NCI-H1092 (cell line): ENCODE data around the gene UGT1A7.

Experiments used
- DNase-seq: peaks from one replicate; lab custom pipeline; 2025; lab: John Stamatoyannopoulos, UW

UGT1A7 gene

DNA sequence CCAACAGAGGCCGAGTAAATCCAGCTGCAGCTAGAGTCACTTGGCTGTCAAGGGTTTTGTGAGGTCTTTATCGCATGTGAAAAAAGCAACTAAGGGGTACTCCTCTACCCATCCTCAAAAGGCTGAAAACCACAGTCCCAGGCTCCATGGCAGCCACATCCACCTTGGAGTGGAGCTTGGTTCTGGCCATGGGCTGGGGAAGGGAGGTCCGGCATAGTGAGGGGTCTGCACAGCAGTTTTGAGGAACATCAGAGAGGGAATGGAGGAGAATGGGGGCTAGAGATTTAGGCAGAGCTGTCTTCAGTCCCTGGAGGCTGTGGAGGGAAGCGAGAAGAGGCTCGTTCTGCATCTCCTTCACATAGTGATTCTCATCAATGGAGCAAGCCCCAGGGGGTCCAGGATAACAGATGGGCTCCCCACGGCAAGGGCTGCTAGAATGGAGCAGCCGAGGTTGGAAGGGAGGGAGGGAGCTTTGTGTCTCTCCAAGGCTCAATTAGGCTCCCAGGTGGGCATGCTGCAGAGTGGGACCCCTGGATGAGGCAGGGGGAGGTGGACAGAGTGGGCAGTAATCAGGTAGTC lies 117.5 kb downstream of the UGT1A7 start:
- no peak for DNase-seq

DNA sequence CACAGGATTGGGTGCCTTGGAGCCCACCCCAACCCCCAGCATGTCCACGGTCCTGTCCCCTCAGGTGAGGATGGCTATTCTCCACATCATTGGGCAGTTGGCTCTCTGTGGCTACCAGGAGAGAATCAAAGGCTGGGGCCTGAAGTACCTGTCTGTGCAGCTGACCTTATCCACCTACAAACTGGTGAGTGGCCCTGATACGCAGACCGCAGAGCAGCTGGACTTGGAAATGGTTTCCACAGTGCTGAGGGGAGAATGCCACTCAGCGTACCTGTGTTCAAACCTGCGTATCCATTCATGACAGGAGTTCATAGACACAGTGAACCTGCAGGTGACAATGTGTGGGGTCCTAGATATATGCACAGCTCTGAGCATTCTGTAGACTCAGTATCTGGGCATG lies 118.0 kb downstream of the UGT1A7 start:
- no peak for DNase-seq

DNA sequence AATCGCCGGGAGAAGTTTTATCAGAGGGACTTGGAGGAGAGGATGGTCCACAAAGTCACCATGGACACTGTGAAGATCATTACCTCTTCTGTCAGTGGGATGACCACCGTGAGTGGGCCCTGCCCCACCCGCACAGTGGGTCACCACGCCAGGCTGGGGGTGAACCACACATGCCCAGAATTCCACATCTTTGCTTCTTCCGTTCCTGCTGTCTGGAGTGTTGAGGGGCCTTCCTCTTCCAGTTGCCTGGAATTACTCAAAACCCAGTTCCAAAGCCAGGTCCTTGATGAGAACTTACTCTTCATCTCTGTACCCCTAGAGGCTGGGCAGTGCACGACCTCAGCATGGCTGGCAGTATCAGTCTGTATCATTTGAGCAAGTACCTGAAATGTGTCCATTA lies 118.5 kb downstream of the UGT1A7 start:
- no peak for DNase-seq

DNA sequence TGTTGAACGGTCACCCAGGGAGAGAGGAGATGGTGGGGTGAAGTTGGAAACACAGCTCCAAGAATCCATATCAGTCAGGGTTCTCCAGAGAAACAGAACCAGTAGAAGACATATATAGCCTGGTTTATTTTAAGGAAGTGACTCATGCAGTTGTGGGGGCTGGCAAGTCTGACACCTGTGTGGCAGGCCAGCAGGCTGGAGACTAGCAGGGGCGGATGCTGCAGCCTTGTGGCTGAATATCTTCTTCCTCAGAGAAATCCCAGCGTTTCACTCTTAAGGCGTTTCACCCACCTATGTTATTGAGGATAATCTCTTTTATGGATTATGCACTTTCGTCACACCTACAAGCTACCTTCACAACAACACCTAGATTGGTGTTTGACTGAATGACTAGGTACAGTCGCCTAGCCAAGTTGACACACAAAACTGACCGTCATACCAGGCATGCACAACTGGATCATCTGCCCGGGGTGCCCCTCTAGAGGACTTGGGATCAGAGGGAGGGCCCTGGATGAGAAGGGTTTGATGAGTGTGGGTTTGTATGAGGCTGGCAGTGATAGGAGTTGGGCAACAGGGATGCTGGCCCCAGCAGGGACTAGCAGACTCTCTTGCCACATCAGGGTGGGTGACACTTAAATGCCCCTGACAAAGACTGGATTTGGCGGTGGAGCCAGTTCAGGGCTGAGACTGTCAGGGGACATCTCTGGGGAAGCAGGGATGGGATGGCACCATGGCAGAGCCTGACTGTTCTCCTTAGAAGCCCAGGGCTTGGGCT lies 119.8 kb downstream of the UGT1A7 start:
- no peak for DNase-seq

DNA sequence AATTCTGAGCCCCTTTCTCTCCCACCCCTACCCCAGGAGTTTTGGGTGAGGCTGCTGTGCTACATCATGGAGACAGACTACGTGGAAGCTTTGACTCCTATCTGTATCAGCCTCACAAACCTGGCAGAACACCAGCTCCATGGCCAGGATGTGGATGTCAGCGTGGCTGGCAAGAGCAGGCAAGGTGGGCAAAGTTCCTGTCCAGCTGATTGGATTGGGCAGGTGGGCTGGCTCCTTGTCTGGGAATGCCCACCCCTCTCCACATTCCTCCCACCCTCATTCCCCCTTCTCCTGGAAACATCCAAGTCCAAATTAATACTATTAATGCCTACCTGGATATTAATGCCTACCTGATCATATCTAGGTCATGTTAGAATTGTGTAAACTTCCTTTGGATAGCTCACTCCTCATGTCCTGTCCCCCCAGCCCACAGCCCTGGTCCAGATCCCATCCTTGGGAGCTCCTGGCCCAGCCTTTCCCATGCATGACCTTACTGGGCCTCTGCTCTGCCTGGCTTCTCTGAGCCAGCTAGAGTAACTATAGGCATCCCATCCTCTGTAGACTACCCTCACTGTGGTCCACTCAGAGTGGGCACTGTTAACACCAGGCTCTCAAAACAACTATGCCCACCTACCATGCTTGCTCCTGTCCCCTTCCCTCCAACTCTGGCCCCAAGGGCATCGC lies 120.6 kb downstream of the UGT1A7 start:
- DNase-seq: no peak

DNA sequence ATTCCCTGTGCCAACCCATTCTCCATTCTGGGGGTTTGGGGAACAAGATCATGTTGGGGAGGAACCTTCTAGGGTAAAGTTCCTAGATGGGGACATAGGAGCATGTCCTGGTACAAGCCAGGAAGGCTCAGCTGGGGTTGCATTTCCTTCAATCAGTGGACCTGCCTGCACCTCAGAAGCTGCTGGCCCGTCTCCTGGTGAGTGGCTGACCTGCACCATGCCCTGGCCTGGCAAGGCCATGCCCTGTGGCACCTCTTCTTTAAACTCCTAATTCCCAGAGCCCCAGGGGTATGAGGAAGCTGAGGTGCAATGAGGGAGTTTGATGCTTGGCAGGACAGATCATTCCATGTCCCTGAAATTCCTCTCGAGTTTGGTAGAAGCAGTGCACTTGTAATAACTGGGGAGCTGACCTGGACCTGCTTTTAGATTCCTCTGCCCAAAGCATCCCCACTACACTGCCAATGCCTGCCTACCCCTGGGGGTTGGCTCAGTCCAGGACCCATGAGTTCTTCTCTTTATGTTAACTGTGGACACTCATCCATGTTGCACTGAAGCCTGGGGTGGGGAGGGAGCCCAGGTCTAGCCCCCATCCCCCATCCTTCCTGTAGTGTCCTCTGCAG lies 121.7 kb downstream of the UGT1A7 start:
- no peak for DNase-seq

DNA sequence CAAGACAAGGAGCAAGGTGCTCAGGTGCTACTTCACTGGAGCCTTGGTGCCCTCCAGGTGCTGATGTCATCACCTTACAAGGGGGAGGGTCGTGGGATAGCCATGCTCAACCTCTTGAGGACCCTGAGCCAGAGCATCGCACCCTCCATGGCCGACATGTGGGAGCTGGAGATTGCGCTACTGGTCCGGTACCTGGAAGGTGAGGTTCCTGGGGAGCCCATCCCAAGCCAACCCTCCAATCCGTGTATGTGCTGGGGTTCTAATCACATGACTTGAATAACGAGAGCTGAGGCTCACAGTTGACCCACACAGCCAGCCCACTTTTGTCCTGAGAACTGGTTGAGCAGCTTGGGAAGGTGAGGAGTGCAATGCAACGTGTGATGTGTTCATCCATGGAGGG lies 122.3 kb downstream of the UGT1A7 start:
- no peak for DNase-seq

DNA sequence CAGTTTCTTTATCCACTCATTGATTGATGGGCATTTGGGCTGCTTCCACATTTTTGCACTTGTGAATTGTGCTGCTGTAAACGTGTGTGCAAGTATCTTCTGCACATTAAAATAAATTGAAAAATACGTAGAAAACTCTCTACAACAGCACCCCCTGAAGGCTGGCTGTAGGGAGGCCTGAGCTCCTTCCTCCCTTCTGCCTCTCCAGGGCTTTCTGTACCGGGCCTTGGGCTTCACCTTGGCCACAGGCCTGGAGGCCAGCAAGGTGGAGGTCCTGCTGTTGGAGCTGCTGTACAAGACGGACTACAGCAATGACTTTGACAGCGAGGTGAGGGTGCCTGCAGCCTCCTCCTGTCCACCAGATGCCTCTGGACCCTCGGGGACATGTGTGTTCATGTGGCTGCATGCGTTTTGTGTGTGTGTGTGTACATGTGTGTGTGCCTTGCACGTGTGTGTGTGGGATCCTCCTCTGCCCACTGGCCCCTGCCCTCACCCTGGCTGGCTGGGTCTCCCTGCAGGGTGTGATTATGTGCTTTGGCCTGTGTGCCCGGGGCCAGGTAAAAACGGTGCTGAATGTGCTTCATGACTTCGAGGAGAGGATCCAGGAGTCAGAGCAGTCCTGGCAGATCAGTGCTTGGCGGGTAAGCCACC lies 125.6 kb downstream of the UGT1A7 start:
- no peak for DNase-seq

DNA sequence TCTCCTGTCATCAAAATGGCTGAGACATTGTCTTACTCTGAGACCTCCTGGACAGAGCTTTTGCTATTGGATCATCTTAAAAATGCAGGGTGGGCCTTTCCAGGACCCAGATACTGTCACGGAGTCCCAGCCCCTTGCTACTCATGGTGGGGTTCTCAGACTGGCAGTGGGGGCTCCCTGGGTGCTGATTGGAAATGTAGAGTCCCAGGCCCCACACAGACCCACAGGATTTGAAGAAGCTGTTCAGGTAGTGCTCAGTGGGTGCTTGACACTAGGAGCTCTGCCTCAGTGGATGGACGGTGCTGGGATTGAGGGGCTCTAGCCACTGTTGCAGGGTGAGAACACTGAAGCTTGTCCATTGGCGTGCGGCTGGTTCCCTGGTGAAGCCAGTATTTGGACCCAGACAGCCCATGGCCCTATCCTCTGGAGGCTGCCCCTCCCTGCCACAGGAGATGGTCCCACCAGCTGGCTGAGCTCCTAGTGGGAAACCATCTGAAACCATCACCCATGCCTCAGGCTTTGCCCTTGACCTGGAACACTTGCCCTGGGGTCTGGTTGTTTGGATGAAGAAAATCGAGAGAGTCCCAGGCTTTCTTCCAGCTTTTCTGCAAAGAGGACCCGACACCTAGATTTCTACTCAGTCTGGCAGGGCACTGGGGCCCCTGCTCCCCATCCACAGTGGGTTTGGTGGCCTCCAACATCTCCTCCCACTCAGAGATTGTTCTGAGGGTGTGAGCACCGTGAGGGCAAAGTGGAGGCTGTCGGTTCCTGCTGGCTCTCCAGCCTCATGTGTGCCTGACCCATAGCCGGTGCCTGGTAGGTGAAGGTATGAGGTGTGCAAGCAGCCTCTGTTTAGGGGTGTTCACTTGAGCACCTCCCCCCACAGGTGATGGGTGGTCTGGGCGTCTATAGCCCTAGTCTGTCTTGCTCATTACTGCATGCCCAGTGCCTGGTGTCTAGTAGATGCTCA lies 126.5 kb downstream of the UGT1A7 start:
- no peak for DNase-seq

DNA sequence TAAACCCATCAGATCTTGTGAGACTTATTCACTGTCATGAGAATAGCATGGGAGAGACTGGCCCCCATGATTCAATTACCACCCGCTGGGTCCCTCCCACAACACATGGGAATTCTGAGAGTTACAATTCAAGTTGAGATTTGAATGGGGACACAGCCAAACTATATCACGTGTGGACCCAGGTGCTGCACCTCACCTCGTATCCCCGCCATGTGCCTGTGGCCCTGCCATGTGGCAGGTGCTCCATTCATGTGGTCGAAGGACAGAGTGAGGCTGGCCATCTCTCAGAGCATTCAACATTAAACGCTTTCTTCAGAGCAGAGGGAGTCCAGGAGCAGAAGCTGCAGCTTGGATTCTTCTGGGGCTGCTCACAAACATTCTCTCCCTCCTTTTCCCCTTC lies 128.7 kb downstream of the UGT1A7 start:
- no peak for DNase-seq

DNA sequence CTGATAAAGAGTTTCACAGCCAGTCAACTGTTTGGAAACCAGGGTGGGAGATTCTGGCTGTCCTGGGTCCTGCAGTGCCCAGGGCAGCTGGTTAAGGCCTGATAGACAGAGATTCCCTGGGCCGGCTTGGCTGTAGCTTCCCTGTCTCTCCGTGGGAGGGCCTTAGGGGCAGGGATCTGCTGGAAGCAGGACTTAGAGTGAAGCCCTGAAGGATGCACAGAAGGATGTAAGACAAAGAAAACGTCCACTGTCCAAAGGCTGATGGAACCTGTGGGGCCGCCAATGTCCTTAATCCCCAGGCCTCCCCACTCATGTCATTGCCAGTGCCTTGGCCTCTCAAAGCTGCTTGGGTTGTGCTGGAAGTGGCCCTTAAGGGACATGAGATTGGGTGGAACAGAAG lies 129.4 kb downstream of the UGT1A7 start:
- no peak for DNase-seq

DNA sequence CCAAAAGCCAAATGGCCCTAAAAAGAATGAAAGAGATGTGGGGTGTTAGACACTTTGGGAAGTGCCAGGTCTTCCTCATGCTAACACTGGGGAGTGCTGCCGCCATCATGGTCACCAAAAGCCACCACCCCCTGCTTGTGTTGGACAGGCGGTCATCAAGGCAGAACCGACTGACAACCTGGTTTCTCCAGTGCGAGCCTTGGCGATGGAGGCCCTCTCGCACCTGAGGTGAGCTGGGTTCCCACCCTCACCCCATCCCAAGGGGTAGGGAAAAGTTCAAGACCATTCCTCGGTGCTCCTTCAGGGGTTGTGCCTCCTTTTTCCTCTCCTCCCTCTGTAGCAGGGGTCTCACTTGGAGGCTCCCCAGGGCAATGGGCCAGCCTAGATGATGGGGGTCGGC lies 130.0 kb downstream of the UGT1A7 start:
- DNase-seq: no peak

DNA sequence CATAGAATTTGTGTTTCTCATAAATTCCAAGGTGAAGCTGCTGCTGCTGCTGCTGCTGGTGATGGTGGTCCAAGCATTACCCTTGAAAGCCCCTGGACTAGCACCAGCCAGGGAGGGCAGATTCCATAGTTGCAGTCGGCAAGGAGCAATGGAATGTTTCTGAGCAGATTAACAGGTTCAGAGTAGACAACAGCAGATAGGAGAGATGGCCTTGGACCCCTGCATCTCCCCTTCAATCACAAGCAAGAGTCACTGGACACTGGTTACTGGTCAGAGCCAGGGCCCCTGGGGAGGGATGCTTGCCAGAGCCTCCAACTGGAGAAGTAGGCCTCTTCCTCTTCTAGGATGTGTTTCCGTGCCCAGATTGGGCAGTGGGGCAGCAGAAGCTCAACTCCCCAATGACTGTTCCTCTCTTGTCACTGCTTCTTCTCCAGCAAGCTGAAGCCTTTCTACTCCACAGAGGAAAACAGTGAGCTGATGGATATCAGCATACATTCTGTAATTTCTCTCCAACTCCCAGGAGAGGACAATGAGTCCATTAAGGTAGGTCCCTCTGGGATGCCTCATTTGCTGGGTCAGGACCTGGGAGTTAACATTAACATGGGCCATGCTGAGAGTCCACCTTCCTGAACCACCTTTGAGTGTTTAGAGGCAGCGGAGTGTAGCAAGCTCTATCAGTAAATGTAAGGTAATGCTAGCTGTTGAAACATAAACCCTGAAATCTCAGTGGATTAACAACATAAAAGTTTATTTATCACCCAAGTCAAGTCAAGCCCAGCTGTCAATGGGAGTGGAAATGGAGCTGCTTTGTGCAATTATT lies 131.7 kb downstream of the UGT1A7 start:
- DNase-seq: no peak

DNA sequence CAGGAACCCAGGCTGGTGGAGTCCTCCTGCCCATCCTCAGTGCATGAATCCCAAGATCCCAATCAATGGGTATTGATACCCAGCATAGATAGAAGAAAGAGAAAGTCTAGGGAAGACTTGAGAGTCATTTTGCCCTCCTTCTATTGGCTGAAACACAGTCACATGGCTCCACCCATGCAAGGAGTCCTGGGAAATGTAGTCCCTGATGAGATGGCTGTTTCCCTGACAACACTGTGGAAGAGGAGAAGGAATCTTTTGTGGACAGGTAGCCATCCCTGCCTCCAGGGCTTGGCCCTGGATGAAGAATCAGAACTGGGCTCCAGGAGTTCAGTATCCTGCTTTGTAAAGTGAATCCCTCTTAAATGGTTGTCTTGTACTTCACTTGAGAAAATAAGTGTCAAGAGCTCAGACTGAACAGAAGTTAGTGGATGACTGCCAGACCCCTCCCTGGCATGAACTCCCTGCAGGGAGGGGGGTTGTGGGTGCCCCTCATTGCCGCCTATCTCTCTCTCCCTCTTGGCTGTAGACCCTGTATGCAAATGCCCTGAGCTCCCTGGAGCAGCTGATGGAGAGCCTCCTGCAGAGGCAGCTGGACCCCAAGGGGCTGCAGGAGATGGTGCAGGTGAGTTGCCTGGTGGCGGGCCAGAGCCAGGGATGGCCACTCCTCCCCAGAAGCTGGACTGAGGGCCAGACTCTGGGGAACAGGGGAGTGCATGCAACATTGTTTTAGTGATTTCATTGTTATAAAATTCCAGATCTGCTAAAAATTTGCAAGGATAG lies 132.5 kb downstream of the UGT1A7 start:
- no peak for DNase-seq

DNA sequence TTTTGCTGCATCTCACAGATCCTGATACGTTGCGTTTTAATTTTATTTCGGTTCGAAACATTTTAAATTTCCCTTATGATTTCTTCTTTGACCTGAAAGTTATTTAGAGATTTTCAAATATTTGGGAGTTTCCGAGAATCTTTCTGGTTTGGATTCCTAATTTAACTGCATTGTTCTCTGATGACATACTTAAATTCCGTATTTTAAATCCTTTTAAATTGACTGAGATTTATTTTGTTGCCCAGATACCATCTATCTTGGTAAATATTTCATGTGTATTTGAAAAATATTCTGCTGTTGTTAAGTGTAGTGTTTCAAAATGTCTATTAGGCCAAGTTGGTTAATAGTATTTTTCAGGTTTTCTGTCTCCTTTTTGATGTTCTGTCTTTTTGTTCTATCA lies 134.2 kb downstream of the UGT1A7 start:
- no peak for DNase-seq

DNA sequence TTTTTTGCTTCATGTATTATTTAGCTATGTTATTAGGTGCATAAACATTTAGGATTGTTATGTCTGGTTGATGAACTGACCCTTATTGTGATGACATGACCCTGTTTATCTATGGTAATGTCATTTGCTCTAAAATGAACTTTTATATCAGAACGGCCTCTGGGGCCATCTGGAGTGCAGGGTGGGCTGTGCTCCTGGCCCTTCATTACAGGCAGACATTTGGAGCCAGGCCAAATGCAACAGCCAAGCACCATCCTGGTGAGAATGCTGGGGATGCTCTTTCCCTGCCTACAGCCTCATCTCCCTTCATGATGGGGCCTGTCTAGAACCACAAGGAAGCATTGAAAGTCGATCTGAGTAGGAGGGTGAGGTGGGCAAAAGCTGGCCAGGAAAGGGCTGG lies 134.6 kb downstream of the UGT1A7 start:
- no peak for DNase-seq

DNA sequence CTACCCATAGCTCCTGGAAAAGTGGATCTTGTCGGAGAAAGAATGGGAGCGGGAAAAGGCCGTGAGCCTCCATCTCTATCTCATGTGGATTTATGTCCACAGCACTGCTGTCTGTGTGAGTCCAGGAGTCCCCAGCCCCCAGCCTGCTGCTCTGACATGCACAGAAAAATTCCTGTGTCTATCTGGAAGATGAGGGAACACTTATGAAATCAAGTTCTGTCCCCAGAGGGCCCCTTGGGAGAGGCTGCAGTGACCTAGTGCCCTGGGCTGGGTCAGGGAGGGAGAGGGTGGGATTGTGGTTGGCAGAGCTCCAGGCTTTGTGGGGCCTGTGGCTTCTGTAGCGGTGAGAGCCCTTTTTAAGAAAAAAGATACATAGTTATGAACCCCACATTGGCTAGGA lies 135.1 kb downstream of the UGT1A7 start:
- DNase-seq: no peak

DNA sequence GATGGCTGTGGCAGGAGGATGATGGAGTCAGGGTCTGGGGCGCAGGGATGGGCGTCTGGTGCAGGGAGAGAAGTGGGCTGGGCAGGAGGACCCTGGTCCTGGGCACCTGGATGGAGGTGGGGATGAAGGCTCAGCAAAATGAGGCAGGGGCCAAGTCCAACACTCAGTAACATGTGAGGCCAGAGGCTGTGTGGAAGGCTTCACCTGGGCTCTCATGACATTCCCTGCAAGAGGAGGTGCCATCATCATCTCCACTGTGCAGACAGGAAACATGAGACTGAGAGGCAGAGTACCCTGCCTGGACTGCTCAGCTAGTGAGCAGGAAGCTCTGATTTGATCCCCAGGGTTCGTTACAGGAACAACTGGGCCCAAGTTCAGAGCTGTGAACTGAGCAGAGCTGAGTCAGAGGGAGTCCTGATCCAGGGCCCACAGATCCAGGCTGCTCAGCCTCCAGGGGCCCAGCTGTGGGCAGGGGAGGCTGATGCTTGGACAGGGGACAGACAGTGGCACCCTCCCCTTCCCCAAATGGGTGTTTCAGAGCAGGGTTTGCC lies 135.7 kb downstream of the UGT1A7 start:
- no peak for DNase-seq

DNA sequence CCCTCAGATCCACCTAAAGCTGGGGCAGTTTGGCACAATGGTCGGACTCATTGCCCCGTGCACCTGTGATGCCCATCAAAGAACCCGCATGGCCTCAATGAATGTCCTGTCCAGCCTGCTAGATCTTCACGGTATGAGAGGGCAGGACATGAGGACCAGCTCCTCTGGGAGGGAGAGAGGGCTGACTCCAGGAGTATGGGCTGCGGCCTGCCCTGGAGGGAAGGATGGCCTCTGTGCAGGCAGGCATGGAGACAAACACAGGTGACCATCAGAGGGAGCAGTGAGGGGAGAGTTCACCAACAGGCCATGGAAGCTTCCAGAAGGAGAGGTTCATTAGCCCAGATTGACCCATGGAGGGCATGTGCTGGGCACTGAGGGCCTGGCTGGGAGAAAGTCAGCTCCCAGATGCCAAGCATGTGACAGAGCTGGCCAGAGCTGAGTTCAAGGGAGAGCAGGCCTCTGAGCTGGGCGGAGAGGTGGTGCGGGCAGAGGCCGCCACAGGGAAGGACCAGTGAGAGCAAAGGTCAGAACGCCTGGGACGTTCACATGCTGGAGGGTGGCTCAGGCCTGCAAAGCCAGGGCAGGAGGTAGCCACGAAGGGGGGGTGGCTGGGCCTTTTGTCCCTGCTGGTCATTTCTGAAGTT lies 136.4 kb downstream of the UGT1A7 start:
- DNase-seq: no peak
